WTC11 (cell line): Measurements from ENCODE around the gene RFC2. TPM values are rescaled to one million over a fixed set of nuclear protein-coding genes. Genes with fewer than 3 reads are reported as not detected.

ENCODE experiments used
- ATAC-seq: fragments of 200-7000 bp; cut with Tn5 transposase; 2 replicates; pipeline ENCODE4 v1.10.0; 2021; ENCODE audit warnings: mild to moderate bottlenecking, moderate library complexity
- CTCF ChIA-PET: fragments of 300-600 bp; sonication (Branson Sonifier 250); formaldehyde crosslinking; loops from one replicate; lab custom pipeline; 2021; ENCODE audit warnings: antibody characterized with exemption; lab: Charles Lee
- POLR2A ChIA-PET: fragments of 350-600 bp; sonication (Branson Sonifier 250); formaldehyde crosslinking; loops from one replicate; lab custom pipeline; 2021; ENCODE audit warnings: antibody characterized with exemption; lab: Charles Lee
- DNase-seq: peaks from one replicate; pipeline ENCODE4 v3.0.0; 2021; ENCODE audit warnings: low spot score
- H3K27ac Mint-ChIP-seq: 2 replicates; pipeline ENCODE4 v1.8.0; 2021; ENCODE audit warnings: mixed read lengths
- H3K27me3 Mint-ChIP-seq: 2 replicates; pipeline ENCODE4 v1.8.0; 2021; ENCODE audit warnings: low read depth, mild to moderate bottlenecking, moderate library complexity, mixed read lengths
- H3K36me3 Mint-ChIP-seq: 2 replicates; pipeline ENCODE4 v1.8.0; 2021; ENCODE audit warnings: mixed read lengths
- H3K4me1 Mint-ChIP-seq: 2 replicates; pipeline ENCODE4 v1.8.0; 2022; ENCODE audit warnings: mixed read lengths
- H3K4me3 Mint-ChIP-seq: 2 replicates; pipeline ENCODE4 v1.8.0; 2021; ENCODE audit warnings: mild to moderate bottlenecking, moderate library complexity, mixed read lengths
- H3K9me3 Mint-ChIP-seq: 2 replicates; pipeline ENCODE4 v1.8.0; 2021; ENCODE audit warnings: mixed read lengths
- AFF4 ChIP-seq: sonication (generic); formaldehyde crosslinking; IDR thresholded peaks from 2 replicates; pipeline ENCODE4 v1.8.1; 2023; ENCODE audit warnings: mild to moderate bottlenecking, missing genetic modification reagents, borderline replicate concordance
- AR ChIP-seq: fragments of 250-450 bp; sonication (Bioruptor Pico); IDR thresholded peaks from 2 replicates; pipeline ENCODE4 v1.9.0; 2021; ENCODE audit warnings: mild to moderate bottlenecking
- CTCF ChIP-seq: fragments of 200-600 bp; IDR thresholded peaks from 2 replicates; pipeline ENCODE4 v1.8.0; 2022; ENCODE audit warnings: antibody characterized with exemption
- GABPB1 ChIP-seq: sonication (generic); formaldehyde crosslinking; IDR thresholded peaks from 2 replicates; pipeline ENCODE4 v1.8.1; 2023; ENCODE audit warnings: mild to moderate bottlenecking, missing genetic modification reagents
- NFATC4 ChIP-seq: fragments of 250-450 bp; sonication (Bioruptor Pico); IDR thresholded peaks from 2 replicates; pipeline ENCODE4 v1.9.0; 2021; ENCODE audit warnings: mild to moderate bottlenecking
- ZNF121 ChIP-seq: sonication (generic); formaldehyde crosslinking; IDR thresholded peaks from 2 replicates; pipeline ENCODE4 v1.8.0; 2023; ENCODE audit warnings: missing genetic modification reagents
- ZNF512 ChIP-seq: sonication (generic); formaldehyde crosslinking; IDR thresholded peaks from 2 replicates; pipeline ENCODE4 v1.8.1; 2022; ENCODE audit warnings: missing genetic modification reagents, borderline replicate concordance
- ZNF532 ChIP-seq: fragments of 250-450 bp; sonication (Bioruptor Pico); IDR thresholded peaks from 2 replicates; pipeline ENCODE4 v1.9.0; 2021; ENCODE audit warnings: mild to moderate bottlenecking, borderline replicate concordance
- ZNF671 ChIP-seq: fragments of 250-450 bp; sonication (Bioruptor Pico); IDR thresholded peaks from 2 replicates; pipeline ENCODE4 v1.8.0; 2021; ENCODE audit warnings: mild to moderate bottlenecking
- total RNA-seq: library from RNA; stranded (reverse); gene quantifications from 3 replicates; pipeline ENCODE4 v1.2.3, GENCODE V29; 2021
- TF ChIP-seq, protein P1 (sequence below): sonication (generic); formaldehyde crosslinking; IDR thresholded peaks from 2 replicates; pipeline ENCODE4 v1.8.1; 2023; ENCODE audit warnings: mild to moderate bottlenecking, moderate library complexity, missing genetic modification reagents

Gene RFC2
- total RNA-seq, 1 experiment from 2014 or later: 80.7 TPM

DNA sequence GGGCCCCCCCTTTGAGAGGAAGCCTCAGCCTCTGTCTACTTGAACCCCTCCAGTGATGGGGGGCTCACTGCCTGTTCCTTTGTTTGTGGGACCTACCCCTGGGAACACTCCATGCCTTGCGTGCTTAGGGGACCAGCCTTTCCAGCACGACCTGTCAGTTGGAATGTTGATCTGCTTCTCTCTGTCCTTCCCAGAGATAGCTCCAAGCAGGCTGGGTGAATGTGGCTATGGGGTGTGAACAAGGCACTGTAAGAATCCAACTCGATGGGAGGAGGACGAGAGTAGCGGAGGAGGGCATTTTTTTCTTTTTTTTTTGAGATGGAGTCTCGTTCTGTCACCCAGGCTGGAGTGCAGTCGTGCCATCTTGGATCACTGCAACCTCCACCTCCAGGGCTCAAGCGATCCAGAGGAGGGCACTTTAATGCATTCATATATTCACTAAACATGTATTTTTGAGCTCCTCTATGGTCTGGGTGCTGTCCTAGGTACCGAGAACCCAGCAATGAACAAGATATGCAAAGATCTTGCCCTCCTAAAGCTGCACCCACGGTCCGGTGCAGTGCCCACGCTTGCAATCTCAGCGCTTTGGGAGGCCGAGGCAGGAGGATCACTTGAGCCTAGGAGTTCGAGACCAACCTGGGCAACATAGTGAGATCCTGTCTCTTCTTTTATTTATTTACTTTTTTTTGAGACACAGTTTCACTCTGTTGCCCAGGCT lies 43.5 kb upstream of the RFC2 start:
- peaks cover 29% of the 10 kb centered on the region for H3K4me1 Mint-ChIP-seq
- H3K4me3 Mint-ChIP-seq: no peak overlapping the region
- H3K9me3 Mint-ChIP-seq: no peaks in the 10 kb centered on the region
- TF ChIP-seq ZNF121 (CRISPR knock-in tag) (peak; percentile 50; the same call in 1 of the 2 replicates), AR (CRISPR knock-in tag) (no peak)
- TF ChIP-seq, all 79 proteins: peak for 1
- Mint-ChIP-seq H3K27ac (0 out of 2 replicates have a peak overlapping the region, but pooled peaks have one; percentile 53), H3K27me3 (no peaks in the 10 kb centered on the region), H3K36me3 (peaks cover 13% of the 10 kb centered on the region)
- DNase-seq: no peak
- POLR2A ChIA-PET: no interaction called here
- ATAC-seq: no peak
- CTCF ChIA-PET: interaction anchor here (0.7 to 1.2 kb wide), 3 partner anchors 23 to 271 kb away, joined by 3 to 4 read pairs (median 3); no protein-coding TSS in a partner anchor

- Mint-ChIP-seq H3K4me1 (peaks cover 49% of the 10 kb centered on the region), H3K36me3 (peaks cover 13% of the 10 kb centered on the region), H3K27me3 (peaks cover 3% of the 10 kb centered on the region; the same call in 1 of the 2 replicates), H3K4me3 (peak overlapping the region; percentile 25; the same call in 1 of the 2 replicates)
- CTCF ChIA-PET: interaction anchor here (0.9 to 1.7 kb wide), 6 partner anchors 10 to 107 kb away, joined by 3 to 9 read pairs (median 4); no protein-coding TSS in a partner anchor
- no peak for TF ChIP-seq CTCF
- TF ChIP-seq NFATC4: no peak
- TF ChIP-seq ZNF671 (CRISPR knock-in tag): no peak
- TF ChIP-seq ZNF532 (CRISPR knock-in tag): no peak
- TF ChIP-seq AFF4 (CRISPR knock-in tag): no peak
- no peak for TF ChIP-seq ZNF512
- TF ChIP-seq, protein P1, sequence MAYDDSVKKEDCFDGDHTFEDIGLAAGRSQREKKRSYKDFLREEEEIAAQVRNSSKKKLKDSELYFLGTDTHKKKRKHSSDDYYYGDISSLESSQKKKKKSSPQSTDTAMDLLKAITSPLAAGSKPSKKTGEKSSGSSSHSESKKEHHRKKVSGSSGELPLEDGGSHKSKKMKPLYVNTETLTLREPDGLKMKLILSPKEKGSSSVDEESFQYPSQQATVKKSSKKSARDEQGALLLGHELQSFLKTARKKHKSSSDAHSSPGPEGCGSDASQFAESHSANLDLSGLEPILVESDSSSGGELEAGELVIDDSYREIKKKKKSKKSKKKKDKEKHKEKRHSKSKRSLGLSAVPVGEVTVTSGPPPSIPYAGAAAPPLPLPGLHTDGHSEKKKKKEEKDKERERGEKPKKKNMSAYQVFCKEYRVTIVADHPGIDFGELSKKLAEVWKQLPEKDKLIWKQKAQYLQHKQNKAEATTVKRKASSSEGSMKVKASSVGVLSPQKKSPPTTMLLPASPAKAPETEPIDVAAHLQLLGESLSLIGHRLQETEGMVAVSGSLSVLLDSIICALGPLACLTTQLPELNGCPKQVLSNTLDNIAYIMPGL (CRISPR knock-in tag): no peak
- TF ChIP-seq GABPB1 (CRISPR knock-in tag): peak; percentile 48; the same call in 1 of the 2 replicates
- TF ChIP-seq, all 79 proteins: peak for 1
- ATAC-seq (peak; percentile 41), DNase-seq (no peak)
- POLR2A ChIA-PET: interaction anchor here (1.1 kb wide), 1 partner anchor 82 kb away, joined by 3 read pairs; no protein-coding TSS in a partner anchor
- H3K27ac Mint-ChIP-seq: peak overlapping the region; percentile 93
- no peaks in the 10 kb centered on the region for H3K9me3 Mint-ChIP-seq
Measured at GRCh38 chr7:74294191-74294998, 40.2 kb upstream of the RFC2 start.
